ENCODE data around the gene RPL27A. TPM values are rescaled to one million over a fixed set of nuclear protein-coding genes. Genes with fewer than 3 reads are reported as not detected.

Gene RPL27A
- total RNA-seq, 2 donors from 2014 or later, result 320 to 1,209 TPM

- ATAC-seq (no peak), DNase-seq (no peak)
- Histone ChIP-seq H3K27me3 (no peaks in the 10 kb centered on the region), H3K4me1 (peaks cover 49% of the 10 kb centered on the region), H3K4me3 (no peak overlapping the region), H3K27ac (peak overlapping the region in 1 of 4 donors; percentile 38), H3K36me3 (replicated peaks in 1 of 2; ENCODE audit: insufficient read depth in 1 of 2, low read depth in 2 of 2) (peaks cover 0 to 3% of the 10 kb centered on the region in 2 donors), H3K9me3 (no peaks in the 10 kb centered on the region)
- TF ChIP-seq CTCF (IDR thresholded peaks at IDR 0.05) (no peak), POLR2A (IDR thresholded peaks at IDR 0.05) (no peak)
- intact Hi-C loops (cut with DNase I), result no loop called here
- 85% methylated on average over 14 to 15 of the region's 15 CpGs for WGBS, 2 donors
Observed at GRCh38 chr11:8715501-8715900, 32.9 kb downstream of the RPL27A start.

GRCh38 chr11:8717544-8717875 lies 34.9 kb downstream of the RPL27A start:
- DNase-seq (peak in 1 of 4 donors; percentile 28), ATAC-seq (no peak)
- Histone ChIP-seq H3K27me3 (no peaks in the 10 kb centered on the region), H3K4me3 (no peak overlapping the region), H3K9me3 (no peaks in the 10 kb centered on the region), H3K4me1 (peaks cover 66% of the 10 kb centered on the region), H3K36me3 (replicated peaks in 1 of 2; ENCODE audit: insufficient read depth in 1 of 2, low read depth in 2 of 2) (peaks cover 0 to 1% of the 10 kb centered on the region in 2 donors), H3K27ac (peak overlapping the region; percentile 69 to 89 (median 81))
- intact Hi-C loops (cut with DNase I), result no loop called here
- TF ChIP-seq POLR2A (IDR thresholded peaks at IDR 0.05), result no peak
- no peak for TF ChIP-seq CTCF (IDR thresholded peaks at IDR 0.05)
- 58 to 68% methylated on average over 6 to 9 of the region's 9 CpGs for WGBS, 2 donors

- Histone ChIP-seq H3K36me3 (replicated peaks in 1 of 2; ENCODE audit: insufficient read depth in 1 of 2, low read depth in 2 of 2) (peaks cover 0 to 1% of the 10 kb centered on the region in 2 donors), H3K4me3 (no peak overlapping the region), H3K9me3 (no peaks in the 10 kb centered on the region), H3K27me3 (no peaks in the 10 kb centered on the region), H3K4me1 (peaks cover 66% of the 10 kb centered on the region), H3K27ac (peak overlapping the region; percentile 77 to 89 (median 82))
- intact Hi-C loops (cut with DNase I), result no loop called here
- 23 to 26% methylated on average over 10 to 11 of the region's 11 CpGs for WGBS, 2 donors
- DNase-seq, result peak; percentile 66 to 85 (median 81)
- TF ChIP-seq POLR2A (IDR thresholded peaks at IDR 0.05) (peak in 2 of 3 donors; percentile 5 to 16), CTCF (IDR thresholded peaks at IDR 0.05) (no peak)
- peak; percentile 82 for ATAC-seq
Observed at GRCh38 chr11:8717876-8718753, 35.5 kb downstream of the RPL27A start.

- Histone ChIP-seq H3K4me1 (peaks cover 66% of the 10 kb centered on the region), H3K27me3 (no peaks in the 10 kb centered on the region), H3K9me3 (no peaks in the 10 kb centered on the region), H3K4me3 (no peak overlapping the region), H3K27ac (peak overlapping the region; percentile 23 to 89 (median 81)), H3K36me3 (replicated peaks in 1 of 2; ENCODE audit: insufficient read depth in 1 of 2, low read depth in 2 of 2) (peaks cover 0 to 1% of the 10 kb centered on the region in 2 donors)
- DNase-seq (peak in 3 of 4 donors; percentile 19 to 57 (median 44)), ATAC-seq (peak; percentile 34)
- intact Hi-C loops (cut with DNase I), result no loop called here
- 50 to 71% methylated on average over 4 of the region's 4 CpGs for WGBS, 2 donors
- TF ChIP-seq CTCF (IDR thresholded peaks at IDR 0.05) (no peak), POLR2A (IDR thresholded peaks at IDR 0.05) (no peak)
Observed at GRCh38 chr11:8719211-8719649, 36.6 kb downstream of the RPL27A start.
